NK-92 (cell line): ENCODE measurements around the gene PSPC1.
A peak's percentile ranks its signal among the peaks of the same experiment; 100 is the strongest.
"Not testable (repeated sequence)": the region's sequence is repeated elsewhere in the genome, so short reads cannot be mapped to it uniquely, and the experiment has no call there.

Experiments
- DNase-seq: peaks from one replicate; lab custom pipeline; 2025; ENCODE audit not compliant: unreplicated experiment; lab: John Stamatoyannopoulos, UW

The PSPC1 gene, protein sequence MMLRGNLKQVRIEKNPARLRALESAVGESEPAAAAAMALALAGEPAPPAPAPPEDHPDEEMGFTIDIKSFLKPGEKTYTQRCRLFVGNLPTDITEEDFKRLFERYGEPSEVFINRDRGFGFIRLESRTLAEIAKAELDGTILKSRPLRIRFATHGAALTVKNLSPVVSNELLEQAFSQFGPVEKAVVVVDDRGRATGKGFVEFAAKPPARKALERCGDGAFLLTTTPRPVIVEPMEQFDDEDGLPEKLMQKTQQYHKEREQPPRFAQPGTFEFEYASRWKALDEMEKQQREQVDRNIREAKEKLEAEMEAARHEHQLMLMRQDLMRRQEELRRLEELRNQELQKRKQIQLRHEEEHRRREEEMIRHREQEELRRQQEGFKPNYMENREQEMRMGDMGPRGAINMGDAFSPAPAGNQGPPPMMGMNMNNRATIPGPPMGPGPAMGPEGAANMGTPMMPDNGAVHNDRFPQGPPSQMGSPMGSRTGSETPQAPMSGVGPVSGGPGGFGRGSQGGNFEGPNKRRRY

DNA sequence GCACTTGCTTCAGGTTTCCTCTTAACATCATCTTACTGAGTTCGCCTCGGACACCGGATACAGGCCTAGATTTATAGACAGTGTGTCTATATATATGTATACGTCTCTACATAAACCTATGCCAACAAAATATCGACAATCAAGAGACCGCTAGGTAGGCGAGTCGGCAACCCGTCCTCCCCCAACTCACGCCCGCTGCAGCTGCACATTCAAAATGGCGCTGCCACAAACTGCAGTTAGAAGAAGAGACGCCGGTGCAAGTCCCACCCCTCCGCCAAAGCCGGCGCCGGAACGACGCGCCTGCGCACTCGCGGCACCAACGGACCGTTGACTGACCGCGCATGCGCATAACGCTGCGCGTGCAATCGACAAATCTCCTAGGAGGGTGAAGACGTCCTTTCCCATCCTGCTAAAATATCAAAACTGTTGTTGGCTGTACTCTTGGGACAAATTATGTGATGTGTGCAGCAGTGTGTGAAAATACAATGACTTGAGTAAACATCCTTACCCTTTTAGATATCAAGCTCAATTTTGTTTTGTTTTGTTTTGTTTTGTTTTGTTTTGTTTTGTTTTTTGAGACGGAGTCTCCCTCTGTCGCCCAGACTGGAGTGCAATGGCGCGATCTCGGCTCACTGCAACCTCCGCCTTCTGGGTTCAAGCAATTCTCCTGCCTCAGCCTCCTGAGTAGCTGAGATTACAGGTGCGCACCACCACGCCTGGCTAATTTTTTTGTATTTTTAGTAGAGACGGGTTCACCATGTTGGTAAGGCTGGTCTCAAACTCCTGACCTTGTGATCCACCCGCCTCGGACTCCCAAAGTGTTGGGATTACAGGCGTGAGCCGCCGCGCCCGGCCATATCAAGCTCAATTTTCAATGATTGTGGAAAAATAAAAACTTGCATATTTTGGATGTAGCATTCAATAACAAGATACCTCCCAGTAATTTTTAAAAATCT, at the start of gene PSPC1:
Gene PSPC1 (minus strand): TSS at position 219 of the 956 bp plus-strand sequence. CDS start 188 bp downstream, at position 31.
- peak; percentile 70 for DNase-seq

DNA sequence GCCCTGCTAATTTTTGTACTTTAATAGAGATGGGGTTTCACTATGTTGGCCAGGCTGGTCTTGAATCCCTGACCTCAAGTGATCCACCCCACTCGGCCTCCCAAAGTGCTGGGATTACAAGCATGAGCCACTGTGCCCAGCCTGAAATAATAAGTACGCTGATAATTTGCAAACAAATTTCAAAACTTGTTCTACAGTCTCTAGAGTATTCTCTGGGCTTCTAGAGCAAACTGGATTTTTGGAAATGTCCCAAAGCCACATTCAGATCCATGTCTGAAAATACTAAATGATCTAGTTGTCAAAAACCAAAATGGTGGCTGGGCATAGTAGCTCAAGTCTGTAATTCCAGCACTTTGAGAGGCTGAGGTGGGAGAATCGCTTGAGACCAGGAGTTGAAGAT, 39.9 kb upstream of the PSPC1 start:
- DNase-seq = no peak

DNA sequence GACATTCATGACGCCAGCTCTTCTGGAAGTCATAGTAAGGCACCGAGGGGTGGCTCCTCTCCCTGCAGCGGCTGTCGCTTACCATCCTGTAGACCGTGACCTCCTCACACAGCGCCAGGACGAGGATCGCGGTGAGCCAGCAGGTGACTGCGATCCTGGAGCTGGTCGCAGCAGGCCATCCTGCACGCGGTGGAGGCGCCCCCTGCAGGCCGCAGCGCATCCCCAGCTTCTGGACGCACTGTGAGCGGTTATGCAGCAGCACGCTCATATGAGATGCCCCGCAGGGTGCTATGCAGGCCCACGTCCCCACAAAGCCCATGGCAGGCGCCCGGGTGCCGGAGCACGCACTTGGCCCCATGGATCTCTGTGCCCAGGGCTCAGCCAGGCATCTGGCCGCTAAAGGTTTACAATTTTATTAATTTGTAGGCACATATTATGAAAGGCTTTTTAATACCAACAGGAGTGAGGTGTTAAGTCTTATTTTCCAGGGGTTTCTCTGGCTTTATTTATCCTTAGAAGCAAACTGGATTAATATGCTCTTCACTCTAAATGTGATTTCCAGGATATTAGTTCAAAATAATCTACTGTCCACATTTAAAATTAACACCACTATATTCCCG, 35.6 kb upstream of the PSPC1 start:
- no peak for DNase-seq

DNA sequence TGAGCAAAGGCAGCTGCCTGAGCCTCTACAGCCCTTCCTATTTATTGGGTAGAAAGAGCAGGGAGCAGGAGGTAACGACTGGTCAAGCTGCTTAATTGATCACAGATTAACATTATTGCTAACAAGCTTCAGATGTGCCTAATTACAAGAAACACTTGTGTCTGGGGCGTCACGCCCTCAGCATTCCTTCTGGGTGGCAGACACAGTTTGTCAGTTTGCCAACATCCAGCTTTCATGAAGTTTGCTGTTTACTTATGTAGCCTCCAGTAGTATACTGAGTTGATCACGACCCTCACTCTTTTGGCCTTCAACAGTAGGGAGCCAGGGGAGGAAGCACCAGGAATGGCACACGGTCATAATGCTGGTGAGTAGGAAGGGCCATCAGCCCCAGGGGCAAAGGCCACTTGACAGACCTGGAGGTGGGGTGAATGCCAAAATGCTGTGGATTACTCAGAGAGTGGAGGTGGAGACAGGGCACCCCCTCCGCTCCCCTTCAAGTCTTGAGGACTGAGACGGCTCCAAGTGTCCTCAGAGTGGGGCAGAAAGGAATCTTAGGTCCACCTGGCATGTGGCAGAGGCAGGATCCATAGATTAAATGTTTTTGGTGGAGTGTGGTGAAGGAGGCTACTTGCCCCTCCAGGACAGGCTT, 34.9 kb upstream of the PSPC1 start:
- no peak for DNase-seq

DNA sequence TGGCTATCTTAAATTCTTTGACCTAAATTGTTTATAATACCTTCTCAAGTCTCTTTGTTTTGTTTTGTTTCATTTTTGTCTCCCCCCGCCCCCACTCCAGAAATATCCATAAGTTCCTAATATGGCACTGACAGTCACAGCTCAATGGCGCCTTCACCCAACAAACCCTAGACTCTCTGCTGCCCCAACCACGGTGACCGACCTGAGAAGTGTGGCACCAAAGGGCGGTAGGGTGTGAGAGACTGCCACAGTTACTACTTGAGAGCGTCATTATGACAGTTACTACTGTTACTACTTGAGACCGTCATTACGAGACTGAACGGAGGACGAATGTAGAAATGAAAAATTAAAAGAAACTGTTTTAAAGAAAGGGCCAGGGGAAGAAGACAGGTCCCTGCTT, 34.4 kb upstream of the PSPC1 start:
- DNase-seq = no peak

DNA sequence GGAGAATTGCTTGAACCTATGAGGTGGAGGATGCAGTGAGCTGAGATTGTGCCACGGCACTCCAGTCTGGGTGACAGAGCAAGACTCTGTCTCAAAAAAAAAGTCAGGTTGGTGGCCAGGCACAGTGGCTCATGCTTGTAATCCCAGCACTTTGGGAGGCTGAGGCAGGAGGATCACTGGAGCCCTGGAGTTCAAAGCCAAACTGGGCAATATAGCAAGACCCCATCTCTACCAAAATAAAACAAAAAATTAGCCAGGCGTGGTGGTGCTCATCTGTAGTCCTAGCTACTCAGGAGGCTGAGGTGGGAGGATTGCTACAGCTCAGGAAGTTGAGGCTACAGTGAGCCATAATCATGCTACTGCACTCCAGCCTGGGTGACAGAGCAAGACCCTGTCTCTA, 33.1 kb upstream of the PSPC1 start:
- not testable (repeated sequence) for DNase-seq

DNA sequence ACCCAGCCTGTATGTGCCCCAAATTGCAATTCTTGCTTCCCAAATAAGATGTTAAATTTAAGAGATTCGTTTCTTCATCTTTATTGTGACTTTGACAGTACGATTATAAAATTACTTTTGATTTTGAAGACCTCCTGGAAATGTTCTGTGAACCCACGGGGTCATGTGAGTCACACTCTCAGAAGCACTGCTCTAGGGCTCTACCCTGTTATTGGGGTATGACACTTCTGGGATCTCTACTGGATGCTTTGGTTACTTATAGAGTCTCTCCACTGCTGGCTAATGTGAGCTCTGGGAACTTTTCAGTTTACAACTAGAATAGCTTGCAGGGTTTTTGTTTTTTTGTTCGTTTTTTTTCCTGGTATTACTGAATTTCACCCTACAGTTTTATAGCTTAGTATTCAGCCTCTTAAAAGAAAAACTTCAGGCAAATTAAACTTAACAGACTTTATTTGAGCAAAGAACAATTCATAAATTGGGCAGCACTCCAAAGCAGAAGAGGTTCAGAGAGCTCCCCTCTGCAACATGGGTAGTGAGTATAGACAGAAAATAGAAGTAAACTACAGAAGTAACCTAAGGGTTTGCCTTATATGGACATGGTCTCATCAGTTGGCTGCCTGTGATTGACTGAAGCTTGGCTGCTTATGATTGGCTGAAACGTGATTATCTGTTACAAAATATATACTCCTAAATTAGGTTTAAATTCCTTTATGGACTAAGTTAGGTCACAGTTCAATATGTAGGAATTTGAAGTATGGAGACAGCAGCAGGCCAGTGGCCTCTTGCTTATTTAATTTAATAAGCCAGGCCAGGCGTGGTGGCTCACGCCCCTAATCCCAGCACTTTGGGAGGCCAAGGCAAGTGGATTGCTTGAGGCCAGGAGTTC, 28.5 kb upstream of the PSPC1 start:
- no peak for DNase-seq

DNA sequence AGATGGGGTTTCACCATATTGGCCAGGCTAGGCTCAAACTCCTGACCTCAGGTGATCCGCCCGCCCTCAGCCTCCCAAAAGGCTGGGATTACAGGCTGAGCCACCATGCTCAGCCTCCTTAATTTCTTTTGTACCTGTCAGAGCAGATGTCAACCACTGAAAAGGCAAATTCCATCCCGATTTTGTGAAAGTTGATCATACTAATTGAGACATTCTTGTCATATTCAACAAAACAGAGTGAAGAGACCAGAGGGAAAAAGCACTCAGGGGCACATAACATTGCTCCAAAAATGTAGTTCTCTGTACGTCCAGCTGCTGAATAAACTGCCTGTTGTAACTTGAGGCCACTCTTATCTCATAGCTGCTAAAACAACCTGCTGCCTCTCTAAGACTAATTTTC, 27.4 kb upstream of the PSPC1 start:
- DNase-seq = no peak

DNA sequence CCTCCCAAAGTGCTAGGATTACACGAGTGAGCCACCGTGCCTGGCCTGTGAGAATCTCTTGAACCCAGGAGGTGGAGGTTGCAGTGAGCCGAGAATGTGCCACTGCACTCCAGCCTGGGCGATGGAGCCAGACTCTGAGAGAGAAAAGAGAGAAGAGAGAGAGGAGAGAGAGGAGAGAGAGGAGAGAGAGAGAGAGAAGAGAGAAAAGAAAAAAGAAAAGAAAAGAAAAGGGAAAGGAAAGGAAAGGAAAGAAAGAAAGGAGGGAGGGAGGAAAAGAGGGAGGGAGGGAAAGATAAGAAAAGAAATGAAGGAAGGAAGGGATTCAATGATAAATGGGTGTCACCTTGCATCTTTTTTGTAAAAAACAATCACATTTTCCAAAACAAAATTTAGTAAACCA, 23.0 kb upstream of the PSPC1 start:
- no peak for DNase-seq

DNA sequence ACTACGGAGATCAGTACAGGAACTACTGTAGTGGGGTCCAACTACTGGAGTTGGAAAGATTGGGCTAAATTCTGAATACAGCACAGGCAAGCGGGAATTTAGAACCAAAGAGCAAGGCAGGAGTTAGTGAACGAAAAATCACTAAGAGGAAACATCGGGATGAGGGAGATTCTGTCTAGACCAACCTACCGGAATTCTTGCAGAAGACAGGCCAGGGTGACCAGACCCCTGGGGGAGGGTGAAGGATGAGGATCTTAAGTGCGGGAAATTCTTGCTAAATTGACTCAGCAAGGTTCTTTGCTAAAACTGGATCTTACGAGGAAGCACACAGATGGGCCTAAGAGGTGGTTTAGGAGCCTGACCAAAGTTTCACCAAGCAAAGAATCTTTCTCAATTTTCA, 13.2 kb upstream of the PSPC1 start:
- no peak for DNase-seq

DNA sequence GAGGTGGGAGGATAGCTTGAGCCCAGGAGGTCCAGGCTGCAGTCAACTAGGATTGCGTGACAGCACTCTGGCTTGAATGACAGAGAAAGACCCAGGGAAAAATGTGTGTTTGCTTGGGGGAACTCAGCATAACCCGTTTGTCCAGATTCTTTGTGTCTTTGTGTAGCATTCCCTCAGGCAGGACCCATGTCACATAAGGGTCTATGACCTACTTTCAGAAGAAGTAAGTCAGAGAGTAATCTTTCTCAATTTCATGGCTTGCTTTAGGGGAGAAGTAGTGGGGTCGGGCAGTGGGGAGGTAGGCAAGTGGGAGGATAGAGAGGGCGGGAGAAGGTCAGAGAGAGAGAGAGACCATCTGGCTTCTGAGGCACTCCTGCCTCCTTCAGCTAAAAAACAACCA, 11.9 kb upstream of the PSPC1 start:
- DNase-seq = no peak

DNA sequence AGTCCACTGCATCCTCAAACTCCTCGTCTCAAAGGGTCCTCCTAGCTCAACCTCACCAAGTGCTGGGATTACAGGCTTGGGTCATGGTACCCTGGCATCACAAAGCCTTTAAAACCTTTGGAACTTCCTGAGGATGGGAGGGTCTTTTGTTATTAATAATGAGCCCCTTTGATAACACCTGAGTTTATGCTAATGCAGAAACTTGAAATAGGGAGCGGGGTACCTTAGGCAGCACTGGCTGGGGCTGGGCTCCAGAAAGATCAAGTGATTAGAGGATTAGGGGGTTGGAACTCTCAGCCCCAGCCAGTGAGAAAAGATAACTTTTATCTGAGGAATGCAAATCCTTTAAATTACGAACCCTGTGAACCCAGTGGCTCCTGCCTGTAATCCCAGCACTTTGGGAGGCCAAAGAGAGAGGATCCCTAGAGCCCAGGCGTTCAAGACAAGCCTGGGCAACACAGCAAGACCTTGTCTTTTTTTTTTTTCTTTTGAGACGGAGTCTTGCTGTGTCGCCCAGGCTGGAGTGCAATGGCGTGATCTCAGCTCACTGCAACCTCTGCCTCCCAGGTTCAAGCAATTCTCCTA, 9.3 kb upstream of the PSPC1 start:
- no peak for DNase-seq

DNA sequence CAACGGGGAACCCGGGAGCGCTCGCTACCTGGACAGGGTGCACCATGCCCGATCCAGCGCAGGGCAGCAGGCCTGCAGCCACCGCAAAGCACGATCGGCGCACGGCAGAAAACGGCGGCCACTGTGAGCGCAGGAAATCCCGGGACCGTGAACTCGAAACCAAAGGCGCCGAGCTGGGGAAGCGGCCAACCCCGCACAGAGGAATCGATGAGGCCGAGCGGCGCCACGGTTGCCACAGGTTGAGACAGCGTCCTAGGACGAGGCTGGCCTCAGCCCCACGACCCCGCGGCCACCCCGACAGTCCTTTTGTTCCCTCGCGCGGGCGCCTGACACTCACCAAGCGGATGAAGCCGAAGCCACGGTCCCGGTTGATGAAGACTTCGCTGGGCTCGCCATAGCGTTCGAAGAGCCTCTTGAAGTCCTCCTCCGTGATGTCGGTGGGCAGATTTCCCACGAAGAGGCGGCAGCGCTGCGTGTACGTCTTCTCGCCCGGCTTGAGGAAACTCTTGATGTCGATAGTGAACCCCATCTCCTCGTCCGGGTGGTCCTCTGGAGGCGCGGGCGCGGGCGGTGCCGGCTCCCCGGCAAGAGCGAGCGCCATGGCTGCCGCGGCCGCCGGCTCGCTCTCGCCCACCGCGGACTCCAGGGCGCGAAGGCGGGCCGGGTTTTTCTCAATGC, 557 bp downstream of the PSPC1 start:
- no peak for DNase-seq

DNA sequence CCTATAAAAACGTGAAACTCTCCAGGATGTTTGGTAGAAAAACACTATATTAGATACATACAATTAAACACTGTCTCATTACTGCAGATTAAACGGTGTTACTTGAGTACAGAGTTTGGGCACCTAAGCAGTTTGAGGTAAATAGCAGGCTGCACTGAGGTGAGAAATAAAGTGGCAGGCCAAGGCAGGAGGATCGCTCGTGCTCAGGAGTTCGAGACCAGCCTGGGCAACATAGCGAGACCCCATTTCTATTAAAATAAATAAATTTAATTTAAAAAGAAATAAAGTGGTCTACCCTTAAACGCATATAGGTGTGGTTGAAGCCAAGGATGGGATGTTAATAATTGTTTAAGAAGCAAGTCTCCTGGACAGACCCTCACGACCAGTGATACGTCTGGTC, 1.2 kb downstream of the PSPC1 start:
- no peak for DNase-seq

DNA sequence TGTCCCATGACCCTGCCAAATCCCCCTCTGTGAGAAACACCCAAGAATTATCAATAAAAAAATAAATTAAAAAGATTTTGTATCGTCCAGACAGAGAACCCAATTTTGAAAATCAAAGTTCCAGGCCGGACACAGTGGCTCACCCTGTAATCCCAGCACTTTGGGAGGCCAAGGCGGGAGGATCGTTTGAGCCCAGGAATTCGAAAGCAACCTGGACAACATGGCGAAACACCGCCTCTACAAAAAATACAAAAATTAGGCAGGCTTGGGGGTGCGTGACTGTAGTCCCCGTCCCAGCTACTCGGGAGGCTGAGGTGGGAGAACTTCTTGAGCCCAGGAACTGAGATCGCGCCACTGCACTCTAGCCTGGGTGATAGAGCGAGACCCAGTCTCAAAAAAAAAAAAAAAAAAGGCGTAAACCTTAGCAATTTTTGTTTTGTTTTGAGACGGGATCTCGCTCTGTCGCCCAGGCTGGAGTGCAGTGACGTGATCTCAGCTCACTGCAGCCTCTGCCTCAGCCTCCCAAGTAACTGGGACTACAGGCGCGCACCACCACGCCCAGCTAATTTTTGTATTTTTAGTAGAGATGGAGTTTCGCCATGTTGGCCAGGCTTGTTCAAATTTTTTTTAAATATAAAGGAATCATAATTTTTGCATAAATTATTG, 1.9 kb downstream of the PSPC1 start:
- DNase-seq = not testable (repeated sequence)

DNA sequence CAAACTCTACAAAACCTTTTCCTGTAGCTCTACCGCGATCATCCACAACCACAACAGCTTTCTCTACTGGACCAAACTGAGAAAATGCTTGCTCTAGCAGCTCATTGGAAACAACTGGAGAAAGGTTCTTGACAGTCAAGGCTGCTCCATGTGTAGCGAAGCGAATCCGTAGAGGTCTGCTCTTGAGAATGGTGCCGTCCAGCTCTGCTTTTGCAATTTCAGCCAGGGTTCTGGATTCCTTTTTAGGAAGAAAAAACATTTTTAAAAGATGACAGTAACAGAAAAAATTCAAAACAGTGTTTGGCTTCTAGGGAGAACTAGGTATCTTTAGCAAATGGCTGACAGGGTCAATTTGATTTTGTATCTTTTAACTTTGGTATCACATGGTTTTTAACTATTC, 10.4 kb downstream of the PSPC1 start:
- no peak for DNase-seq

DNA sequence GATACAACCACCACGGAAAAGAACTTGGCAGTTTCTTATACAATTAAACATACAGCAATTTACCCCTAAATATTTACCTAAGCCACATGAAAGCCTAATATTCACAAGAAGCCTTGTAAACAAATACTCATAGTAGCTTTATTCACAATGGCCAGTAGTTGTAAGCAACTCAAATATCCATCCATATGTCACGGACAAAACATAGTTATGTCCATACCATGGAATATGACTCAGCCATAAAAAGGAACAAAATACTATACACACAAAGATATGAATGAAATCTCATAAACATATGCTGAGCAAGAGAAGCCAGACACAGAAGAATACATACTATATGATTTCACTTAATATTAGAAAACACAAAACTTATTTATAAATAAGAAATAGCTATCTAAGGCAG, 12.9 kb downstream of the PSPC1 start:
- no peak for DNase-seq

DNA sequence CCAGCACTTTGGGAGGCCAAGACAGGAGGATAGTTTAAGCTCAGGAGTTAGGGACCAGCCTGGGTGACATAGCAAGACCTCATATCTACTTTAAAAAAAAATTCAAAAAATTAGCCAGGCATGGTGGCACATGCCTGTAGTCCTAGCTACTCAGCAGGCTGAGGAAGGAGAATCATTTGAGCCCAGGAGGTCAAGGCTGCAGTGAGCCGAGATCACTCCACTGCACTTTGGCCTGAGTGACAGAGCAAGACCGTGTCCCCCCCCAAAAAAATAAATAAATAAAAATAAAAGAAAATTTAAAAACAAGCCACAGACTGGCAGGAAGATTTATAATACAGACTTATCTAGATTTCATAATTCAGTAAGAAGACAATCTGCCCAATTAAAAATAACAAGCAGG, 14.8 kb downstream of the PSPC1 start:
- DNase-seq = no peak
